HEK293T (cell line): ENCODE measurements around the gene LARP4.
"Not testable (repeated sequence)": the region's sequence is repeated elsewhere in the genome, so short reads cannot be mapped to it uniquely, and the experiment has no call there.

ENCODE experiments used
- ARNT ChIP-seq: fragments of 450-650 bp; IDR thresholded peaks from 2 replicates; pipeline ENCODE4 v1.6.1; 2017; ENCODE audit warnings: mild to moderate bottlenecking
- BHLHE40 ChIP-seq: fragments of 450-650 bp; IDR thresholded peaks from 2 replicates; pipeline ENCODE4 v1.6.1; 2016; ENCODE audit warnings: mild to moderate bottlenecking, moderate library complexity, borderline replicate concordance
- CTBP1 ChIP-seq: fragments of 450-650 bp; IDR thresholded peaks from 2 replicates; pipeline ENCODE4 v1.6.1; 2016; ENCODE audit warnings: borderline replicate concordance
- ELF4 ChIP-seq: fragments of 450-650 bp; IDR thresholded peaks from 2 replicates; pipeline ENCODE4 v1.6.1; 2017; ENCODE audit warnings: antibody characterized with exemption
- FOXA1 ChIP-seq: fragments of 450-650 bp; IDR thresholded peaks from 2 replicates; pipeline ENCODE4 v1.6.1; 2016; ENCODE audit warnings: mild to moderate bottlenecking
- FOXK2 ChIP-seq: fragments of 450-650 bp; IDR thresholded peaks from 2 replicates; pipeline ENCODE4 v1.6.1; 2016; ENCODE audit warnings: mild to moderate bottlenecking
- FOXM1 ChIP-seq: fragments of 450-650 bp; IDR thresholded peaks from 2 replicates; pipeline ENCODE4 v1.6.1; 2017; ENCODE audit warnings: mild to moderate bottlenecking, borderline replicate concordance
- HDGF ChIP-seq: fragments of 450-650 bp; IDR thresholded peaks from 2 replicates; pipeline ENCODE4 v1.6.1; 2017; ENCODE audit warnings: antibody characterized with exemption, borderline replicate concordance
- LEF1 ChIP-seq: fragments of 450-650 bp; IDR thresholded peaks from 2 replicates; pipeline ENCODE4 v1.6.1; 2017; ENCODE audit warnings: mild to moderate bottlenecking, borderline replicate concordance
- SP1 ChIP-seq: fragments of 450-650 bp; IDR thresholded peaks from 2 replicates; pipeline ENCODE4 v1.6.1; 2017
- ZNF384 ChIP-seq: fragments of 450-650 bp; IDR thresholded peaks from 2 replicates; pipeline ENCODE4 v1.6.1; 2016

- not testable (repeated sequence) for TF ChIP-seq CTBP1, FOXA1, ELF4, HDGF, FOXM1, ZNF384, ARNT, FOXK2, SP1, BHLHE40, LEF1
These were observed 30.0 kb upstream of the LARP4 start for GRCh38 chr12:50370672-50371071.
